DMS114 treated with DMSO at 0.1 percent for 48 hours (cell line): ENCODE measurements around the gene RNH1.

Experiments used
- DNase-seq: peaks from one replicate; lab custom pipeline; 2025; ENCODE audit not compliant: unreplicated experiment; lab: John Stamatoyannopoulos, UW

RNH1 gene

GRCh38 chr11:499201-500076 is 7.6 kb downstream of the RNH1 start:
- DNase-seq, result no peak

DNA sequence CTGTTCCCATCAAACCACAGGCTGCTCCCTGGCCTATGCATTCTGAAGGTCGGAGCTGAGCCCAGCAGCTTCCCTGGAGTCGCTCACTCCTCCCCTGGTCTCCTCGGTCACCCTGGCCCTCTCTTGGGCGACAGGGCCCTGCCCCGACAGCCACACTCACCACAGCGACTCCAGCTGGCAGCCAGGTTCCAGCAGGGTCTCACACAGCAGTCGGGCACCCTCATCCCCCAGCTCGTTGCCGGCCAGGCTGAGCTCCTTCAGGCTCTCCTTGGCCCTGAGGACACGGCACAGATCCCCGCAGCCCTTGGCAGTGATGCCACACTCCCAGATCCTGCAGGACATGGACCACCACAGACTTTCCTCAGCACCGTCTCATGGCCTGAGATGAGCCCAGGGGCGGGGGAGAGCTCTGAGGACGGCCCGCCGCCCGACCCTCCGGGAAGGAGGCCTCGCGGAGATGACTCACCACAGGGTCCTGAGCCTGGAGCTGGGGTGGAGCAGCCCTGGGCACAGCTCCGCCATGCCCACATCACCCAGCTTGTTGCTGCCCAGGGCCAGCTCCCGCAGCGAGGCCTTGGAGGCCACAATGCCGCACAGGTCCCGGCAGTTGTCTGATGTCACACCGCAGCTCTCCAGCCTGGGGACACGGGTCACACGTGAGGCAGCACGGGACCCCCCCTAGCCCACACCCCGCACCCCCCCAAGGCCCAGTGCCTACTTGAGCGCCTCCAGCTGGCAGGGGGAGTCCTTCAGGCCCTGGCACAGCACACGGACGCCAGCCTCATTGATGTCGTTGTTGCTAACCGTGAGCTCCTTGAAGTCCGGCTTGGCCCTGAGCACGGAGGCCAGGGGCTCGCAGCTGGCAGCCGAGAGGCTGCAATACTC is 8.5 kb downstream of the RNH1 start:
- no peak for DNase-seq

GRCh38 chr11:497565-498296 is 9.3 kb downstream of the RNH1 start:
- no peak for DNase-seq

- DNase-seq, result no peak
Observed at GRCh38 chr11:496834-497564, 10.0 kb downstream of the RNH1 start.

DNA sequence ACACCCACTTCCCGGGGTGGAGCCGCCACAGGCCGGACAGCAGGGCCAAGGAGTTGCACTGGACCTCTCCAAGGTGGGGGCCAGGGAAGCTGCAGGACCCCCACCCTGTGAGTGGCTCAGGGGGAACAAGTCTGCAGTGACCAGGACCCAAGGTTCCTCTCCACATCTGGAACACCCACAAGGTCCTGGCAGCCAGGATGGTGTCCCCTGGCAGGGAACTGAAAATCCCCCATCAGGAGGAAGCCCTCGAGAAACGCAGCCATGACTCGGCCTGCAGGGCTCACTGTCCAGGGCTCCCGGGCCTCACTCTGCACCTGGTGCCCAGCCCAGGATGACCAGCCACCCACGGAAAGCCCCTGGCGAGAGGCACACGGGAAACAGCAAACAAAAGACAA is 11.5 kb downstream of the RNH1 start:
- no peak for DNase-seq

- DNase-seq, result no peak
Observed at GRCh38 chr11:494761-495536, 12.1 kb downstream of the RNH1 start.

DNA sequence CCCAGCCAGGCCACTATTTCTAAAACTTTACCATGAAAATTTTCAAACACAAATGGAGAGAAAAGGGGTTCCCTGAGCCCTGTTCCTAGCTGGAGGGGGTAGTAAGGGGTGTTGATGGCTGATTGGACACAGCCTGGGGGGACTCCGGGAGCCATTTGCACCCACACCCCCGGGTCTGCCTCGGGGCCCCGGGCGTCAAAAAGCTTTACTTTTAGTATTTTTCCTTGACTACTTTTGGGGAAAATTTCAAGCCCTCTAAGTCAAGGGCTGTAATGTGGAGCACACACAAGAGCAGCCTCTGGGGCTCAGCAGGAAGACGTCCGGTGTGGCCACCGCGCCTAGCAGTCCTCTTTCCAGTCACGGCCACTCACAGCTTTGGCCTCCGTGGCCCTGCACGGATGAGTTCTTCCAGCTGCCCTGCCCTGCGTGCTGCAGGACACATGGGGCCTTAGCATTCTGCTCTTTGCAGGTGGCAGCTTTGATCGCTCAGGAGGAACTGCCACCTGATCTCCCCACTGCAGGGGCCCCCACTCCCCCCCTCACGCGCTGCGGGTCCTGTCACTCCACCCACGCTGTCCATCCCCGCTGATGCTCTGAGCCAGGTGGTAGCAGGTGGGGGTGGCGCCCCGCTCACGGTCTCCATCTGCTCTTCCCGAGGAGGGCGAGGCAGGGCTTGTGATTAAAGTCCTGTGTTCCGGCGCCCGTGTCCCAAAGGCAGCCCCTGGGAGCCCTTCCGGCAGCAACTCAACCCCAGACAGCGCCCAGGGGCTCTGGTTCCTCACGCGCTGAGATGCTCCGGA is 14.4 kb downstream of the RNH1 start:
- DNase-seq, result no peak

GRCh38 chr11:491358-491757 is 15.7 kb downstream of the RNH1 start:
- no peak for DNase-seq

DNA sequence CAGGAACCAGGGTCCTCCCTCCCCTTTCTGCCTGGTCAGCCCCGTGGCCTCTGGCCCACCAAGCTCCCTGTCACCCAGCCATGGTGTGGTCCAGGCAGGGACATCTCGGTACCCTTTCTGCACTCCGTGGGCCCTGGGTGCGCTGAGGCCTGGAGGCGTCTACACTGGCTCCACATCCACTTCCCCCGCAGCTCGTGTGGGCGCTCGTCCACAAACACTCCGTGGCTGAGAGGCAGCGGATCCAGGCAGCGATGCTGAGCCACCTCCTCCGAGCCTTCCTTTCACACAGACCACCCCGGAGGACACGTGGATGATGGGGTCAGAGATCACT is 16.1 kb downstream of the RNH1 start:
- DNase-seq, result no peak

- DNase-seq, result no peak
Observed at GRCh38 chr11:490186-490929, 16.7 kb downstream of the RNH1 start.

GRCh38 chr11:489610-490185 is 17.3 kb downstream of the RNH1 start:
- no peak for DNase-seq

- no peak for DNase-seq
Observed at GRCh38 chr11:488992-489391, 18.1 kb downstream of the RNH1 start.

- no peak for DNase-seq
Observed at GRCh38 chr11:488579-488978, 18.5 kb downstream of the RNH1 start.

DNA sequence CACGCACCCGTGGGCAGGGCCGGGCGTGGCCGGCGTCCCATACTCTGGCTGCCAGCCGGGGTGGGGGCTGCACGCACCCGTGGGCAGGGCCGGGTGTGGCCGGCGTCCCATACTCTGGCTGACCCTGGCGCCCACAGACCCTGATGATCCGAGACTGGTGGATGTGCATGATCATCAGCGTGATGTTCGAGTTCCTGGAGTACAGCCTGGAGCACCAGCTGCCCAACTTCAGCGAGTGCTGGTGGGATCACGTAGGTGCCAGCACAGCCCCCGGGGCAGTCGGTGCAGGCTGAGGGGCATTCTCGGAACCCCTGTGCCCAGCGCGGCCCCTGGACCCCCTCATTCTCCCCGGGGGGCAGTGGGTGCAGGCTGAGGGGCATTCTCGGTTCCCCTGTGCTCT is 19.0 kb downstream of the RNH1 start:
- no peak for DNase-seq

GRCh38 chr11:487571-488021 is 19.4 kb downstream of the RNH1 start:
- DNase-seq, result no peak

- no peak for DNase-seq
Observed at GRCh38 chr11:486189-486588, 20.9 kb downstream of the RNH1 start.

DNA sequence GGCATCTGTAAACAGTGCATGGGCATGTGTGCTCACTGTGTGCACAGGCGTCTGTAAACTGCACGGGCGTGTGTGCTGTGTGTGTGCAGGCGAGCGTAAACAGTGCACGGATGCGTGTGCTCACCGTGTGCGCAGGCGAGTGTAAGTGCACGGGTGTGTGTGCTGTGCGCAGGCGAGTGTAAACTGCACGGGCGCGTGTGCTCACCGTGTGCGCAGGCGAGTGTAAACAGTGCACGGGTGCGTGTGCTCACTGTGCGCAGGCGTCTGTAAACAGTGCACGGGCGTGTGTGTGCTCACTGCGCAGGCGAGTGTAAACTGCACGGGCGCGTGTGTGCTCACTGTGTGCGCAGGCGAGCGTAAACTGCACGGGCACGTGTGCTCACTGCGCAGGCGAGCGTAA is 22.4 kb downstream of the RNH1 start:
- no peak for DNase-seq

GRCh38 chr11:479311-479710 is 27.7 kb downstream of the RNH1 start:
- DNase-seq, result no peak
